NK-92 (cell line): Measurements from ENCODE around the gene NAXD.
"Not testable (repeated sequence)": the region's sequence is repeated elsewhere in the genome, so short reads cannot be mapped to it uniquely, and the experiment has no call there.

Experiments used
- DNase-seq: peaks from one replicate; lab custom pipeline; 2025; ENCODE audit not compliant: unreplicated experiment; lab: John Stamatoyannopoulos, UW

The NAXD gene

GRCh38 chr13:110643324-110643723, 28.0 kb downstream of the NAXD start:
- no peak for DNase-seq

- DNase-seq = no peak
These were observed 28.6 kb downstream of the NAXD start for GRCh38 chr13:110643768-110644421.

- DNase-seq = no peak
These were observed 29.7 kb downstream of the NAXD start for GRCh38 chr13:110644892-110645521.

- DNase-seq = no peak
These were observed 30.4 kb downstream of the NAXD start for GRCh38 chr13:110645750-110646149.

- DNase-seq = no peak
These were observed 31.4 kb downstream of the NAXD start for GRCh38 chr13:110646442-110647364.

GRCh38 chr13:110647365-110647737, 32.0 kb downstream of the NAXD start:
- no peak for DNase-seq

GRCh38 chr13:110648146-110648819, 32.9 kb downstream of the NAXD start:
- no peak for DNase-seq

GRCh38 chr13:110648848-110649421, 33.6 kb downstream of the NAXD start:
- DNase-seq = no peak

GRCh38 chr13:110649551-110649950, 34.2 kb downstream of the NAXD start:
- DNase-seq = no peak

- no peak for DNase-seq
These were observed 35.1 kb downstream of the NAXD start for GRCh38 chr13:110650436-110650835.

GRCh38 chr13:110651271-110651670, 35.9 kb downstream of the NAXD start:
- no peak for DNase-seq

GRCh38 chr13:110651726-110652230, 36.4 kb downstream of the NAXD start:
- DNase-seq = no peak

- no peak for DNase-seq
These were observed 36.9 kb downstream of the NAXD start for GRCh38 chr13:110652231-110652730.

GRCh38 chr13:110652764-110653163, 37.4 kb downstream of the NAXD start:
- no peak for DNase-seq

GRCh38 chr13:110653271-110653670, 37.9 kb downstream of the NAXD start:
- DNase-seq = no peak

- DNase-seq = no peak
These were observed 38.5 kb downstream of the NAXD start for GRCh38 chr13:110653851-110654250.

- no peak for DNase-seq
These were observed 41.9 kb downstream of the NAXD start for GRCh38 chr13:110657196-110657595.

- not testable (repeated sequence) for DNase-seq
These were observed 43.0 kb downstream of the NAXD start for GRCh38 chr13:110658218-110658911.

GRCh38 chr13:110661256-110661655, 45.9 kb downstream of the NAXD start:
- no peak for DNase-seq

- DNase-seq = no peak
These were observed 46.7 kb downstream of the NAXD start for GRCh38 chr13:110662091-110662490.
